ENCODE results near the gene SMARCD2. TPM values are rescaled to one million over a fixed set of nuclear protein-coding genes. Genes with fewer than 3 reads are reported as not detected.

SMARCD2 gene
- total RNA-seq, 2 donors from 2014 or later = 102 to 136 TPM

- Mint-ChIP-seq H3K9me3 (no peaks in the 10 kb centered on the region), H3K27ac (no peak overlapping the region), H3K36me3 (peaks cover 15% of the 10 kb centered on the region)
These were observed 52.4 kb downstream of the SMARCD2 start for GRCh38 chr17:63790057-63790456.

DNA sequence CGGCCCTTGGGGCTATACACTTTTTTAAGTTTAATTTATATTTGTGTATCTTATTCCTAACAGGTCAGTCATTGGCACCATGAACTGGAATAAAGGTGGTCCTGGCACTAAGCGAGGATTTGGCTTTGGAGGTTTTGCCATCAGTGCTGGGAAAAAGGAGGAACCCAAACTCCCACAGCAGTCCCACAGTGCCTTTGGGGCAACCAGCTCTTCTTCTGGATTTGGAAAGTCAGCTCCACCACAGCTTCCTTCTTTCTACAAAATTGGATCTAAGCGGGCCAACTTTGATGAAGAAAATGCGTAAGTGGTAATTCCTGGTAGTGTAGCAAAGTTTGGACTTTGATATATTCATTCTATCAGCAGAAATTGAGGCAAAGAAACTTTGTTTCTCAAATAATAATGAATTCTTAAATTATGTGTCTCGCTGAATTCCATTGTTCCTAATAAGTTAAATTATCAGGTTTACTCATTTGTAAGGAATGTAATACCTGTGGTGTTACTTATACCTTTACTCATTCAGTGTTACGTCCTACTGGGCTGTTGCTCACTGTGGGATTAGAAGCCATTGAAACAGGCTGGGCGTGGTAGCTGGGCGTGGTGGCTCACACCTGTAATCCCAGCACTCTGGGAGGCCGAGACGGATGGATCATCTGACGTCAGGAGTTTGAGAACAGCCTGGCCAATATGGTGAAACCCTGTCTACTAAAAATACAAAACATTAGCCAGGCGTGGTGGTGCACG, 55.3 kb downstream of the SMARCD2 start:
- DNase-seq (ENCODE audit: low spot score) = no peak
- Mint-ChIP-seq H3K36me3 (peaks cover 11% of the 10 kb centered on the region), H3K27me3 (no peaks in the 10 kb centered on the region), H3K9me3 (no peaks in the 10 kb centered on the region), H3K4me3 (no peak overlapping the region), H3K27ac (no peak overlapping the region), H3K4me1 (ENCODE audit: low read depth in 2 of 2) (peaks cover 15 to 16% of the 10 kb centered on the region in 2 donors)
- no peak for ATAC-seq

More at GRCh38 chr17:63790057-63790456, 52.4 kb downstream of the SMARCD2 start:
- ATAC-seq (no peak), DNase-seq (ENCODE audit: low spot score) (no peak)
- no peaks in the 10 kb centered on the region for H3K27me3 Mint-ChIP-seq
- H3K4me3 Mint-ChIP-seq = no peak overlapping the region
- no peaks in the 10 kb centered on the region for H3K4me1 Mint-ChIP-seq (ENCODE audit: low read depth in 2 of 2)

DNA sequence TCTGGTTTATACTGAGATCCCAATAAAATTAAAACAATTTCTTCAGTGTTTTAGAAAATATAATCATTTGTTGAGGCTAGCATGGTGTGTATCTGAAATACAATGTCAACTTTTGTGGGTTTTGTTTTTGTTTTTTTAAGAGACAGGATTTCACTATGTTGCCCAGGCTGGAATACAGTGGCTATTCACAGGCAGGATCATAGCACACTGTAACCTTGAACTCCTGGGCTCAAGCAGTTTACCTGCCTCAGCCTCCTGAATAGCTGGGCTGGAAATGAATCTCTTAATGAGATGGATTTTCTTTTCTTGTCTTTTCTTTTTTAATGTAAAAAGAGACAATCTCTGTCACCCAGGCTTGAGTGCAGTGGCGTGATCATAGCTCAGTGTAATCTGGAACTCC, 56.4 kb downstream of the SMARCD2 start:
- no peak overlapping the region for H3K27ac Mint-ChIP-seq
- H3K9me3 Mint-ChIP-seq = no peaks in the 10 kb centered on the region
- H3K4me3 Mint-ChIP-seq = no peak overlapping the region
- H3K27me3 Mint-ChIP-seq = no peaks in the 10 kb centered on the region
- peaks cover 18 to 19% of the 10 kb centered on the region in 2 donors for H3K4me1 Mint-ChIP-seq (ENCODE audit: low read depth in 2 of 2)
- ATAC-seq (no peak), DNase-seq (ENCODE audit: low spot score) (no peak)
- H3K36me3 Mint-ChIP-seq = peaks cover 12% of the 10 kb centered on the region

DNA sequence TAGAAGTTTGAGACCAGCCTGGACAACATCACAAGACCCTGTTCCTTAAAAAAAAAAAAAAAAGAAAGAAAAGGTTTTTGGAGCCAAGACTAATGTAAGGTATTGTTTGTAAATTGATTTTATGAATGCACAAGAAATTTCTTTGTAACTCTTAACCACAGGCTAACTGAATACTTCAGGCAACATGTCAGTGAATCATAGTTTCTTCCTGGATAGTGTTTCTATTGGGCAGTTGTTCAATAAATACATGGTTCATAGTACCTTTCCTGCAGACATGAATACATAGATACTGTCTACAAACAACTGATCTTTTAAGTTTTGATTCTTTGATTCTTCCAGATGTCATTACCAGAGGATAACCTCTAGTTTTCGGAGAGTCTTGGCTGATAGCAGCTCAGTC, 56.9 kb downstream of the SMARCD2 start:
- Mint-ChIP-seq H3K4me3 (no peak overlapping the region), H3K36me3 (peaks cover 12% of the 10 kb centered on the region), H3K27me3 (no peaks in the 10 kb centered on the region), H3K9me3 (no peaks in the 10 kb centered on the region), H3K4me1 (ENCODE audit: low read depth in 2 of 2) (peaks cover 23% of the 10 kb centered on the region in 2 donors), H3K27ac (no peak overlapping the region)
- ATAC-seq (no peak), DNase-seq (ENCODE audit: low spot score) (no peak)

- H3K27ac Mint-ChIP-seq = no peak overlapping the region
- no peak for ATAC-seq
These were observed 59.0 kb downstream of the SMARCD2 start for GRCh38 chr17:63783522-63783921.

More at GRCh38 chr17:63783522-63783921, 59.0 kb downstream of the SMARCD2 start:
- Mint-ChIP-seq H3K9me3 (no peaks in the 10 kb centered on the region), H3K4me3 (no peak overlapping the region), H3K36me3 (peaks cover 17% of the 10 kb centered on the region), H3K27me3 (no peaks in the 10 kb centered on the region), H3K4me1 (ENCODE audit: low read depth in 2 of 2) (peaks cover 35 to 36% of the 10 kb centered on the region in 2 donors)
- DNase-seq (ENCODE audit: low spot score) = no peak

Other genes starting within 250 kb of the SMARCD2 start
- gene TACO1, start 241.8 kb downstream of the SMARCD2 start, total RNA-seq = 10 to 100 TPM; 21.0 to 26.7 TPM
- gene MAP3K3, start 220.3 kb downstream of the SMARCD2 start, total RNA-seq = 10 to 100 TPM; 38.2 to 52.0 TPM
- 100 to 1,000 TPM; 114 to 185 TPM for gene LIMD2, start 142.6 kb downstream of the SMARCD2 start, total RNA-seq
- gene STRADA, start 100.9 kb downstream of the SMARCD2 start, total RNA-seq = 10 to 100 TPM; 59.5 to 86.5 TPM
- gene CCDC47, start 69.1 kb downstream of the SMARCD2 start, total RNA-seq = 100 to 1,000 TPM in 1 of 2 donors, 10 to 100 TPM in 1; 72.6 to 102 TPM
- gene DDX42, start 68.5 kb downstream of the SMARCD2 start, total RNA-seq = 100 to 1,000 TPM; 107 to 161 TPM
- gene PSMC5, start 15.3 kb downstream of the SMARCD2 start, total RNA-seq = 100 to 1,000 TPM; 163 to 202 TPM
- 100 to 1,000 TPM in 1 of 2 donors, 10 to 100 TPM in 1; 74.2 to 116 TPM for gene FTSJ3, start 15.0 kb downstream of the SMARCD2 start, total RNA-seq
- gene CSH2, start 31.0 kb upstream of the SMARCD2 start, total RNA-seq = not detected
- not detected for gene GH2, start 39.3 kb upstream of the SMARCD2 start, total RNA-seq
- not detected for gene CSH1, start 53.9 kb upstream of the SMARCD2 start, total RNA-seq
- not detected for gene CSHL1, start 68.6 kb upstream of the SMARCD2 start, total RNA-seq
- not detected for gene GH1, start 76.2 kb upstream of the SMARCD2 start, total RNA-seq
- 10 to 100 TPM; 33.8 to 58.6 TPM for gene CD79B, start 89.6 kb upstream of the SMARCD2 start, total RNA-seq
- under 1 TPM in 1 of 2 donors, not detected in 1; 0.08 TPM for gene SCN4A, start 130.2 kb upstream of the SMARCD2 start, total RNA-seq
- gene PRR29, start 155.7 kb upstream of the SMARCD2 start, total RNA-seq = 1 to 10 TPM in 1 of 2 donors, under 1 TPM in 1; 0.50 to 1.0 TPM
- 10 to 100 TPM; 14.1 to 20.7 TPM for gene ICAM2, start 177.9 kb upstream of the SMARCD2 start, total RNA-seq